Skeletal muscle tissue (tissue), 4 donors: ENCODE measurements around the gene HACE1. TPM values are rescaled to one million over a fixed set of nuclear protein-coding genes. Genes with fewer than 3 reads are reported as not detected.
"Not testable (repeated sequence)": the region's sequence is repeated elsewhere in the genome, so short reads cannot be mapped to it uniquely, and the experiment has no call there.

Source experiments
- H3K27ac ChIP-seq: one replicate; pipeline ENCODE4 v1.7.0; 2013; ENCODE audit warnings: mild to moderate bottlenecking, low read depth, low read length, inconsistent platforms
- H3K27me3 ChIP-seq, 3 donors: one replicate each; pipeline ENCODE4 v1.7.0; 2013; ENCODE audit warnings: low read length in 3 of 3; ENCODE audit not compliant: control insufficient read depth in 3 of 3, insufficient read depth in 3 of 3
- H3K36me3 ChIP-seq, 3 donors: one replicate each; pipeline ENCODE4 v1.7.0; 2013; ENCODE audit warnings: low read length in 3 of 3; ENCODE audit not compliant: control insufficient read depth in 3 of 3, insufficient read depth in 3 of 3
- H3K4me1 ChIP-seq, 3 donors: one replicate each; pipeline ENCODE4 v1.7.0; 2013; ENCODE audit warnings: low read length in 3 of 3, mild to moderate bottlenecking in 3 of 3; ENCODE audit not compliant: control insufficient read depth in 3 of 3, insufficient read depth in 3 of 3
- H3K4me3 ChIP-seq, 3 donors: one replicate each; pipeline ENCODE4 v1.7.0; 2013; ENCODE audit warnings: low read length in 3 of 3
- H3K9ac ChIP-seq, 3 donors: one replicate each; pipeline ENCODE4 v1.7.0; 2013; ENCODE audit warnings: low read length in 3 of 3, mild to moderate bottlenecking in 3 of 3, moderate library complexity in 2 of 3, low read depth in 1 of 3
- H3K9me3 ChIP-seq, 3 donors: one replicate each; pipeline ENCODE4 v1.7.0; 2013; ENCODE audit warnings: low read length in 3 of 3; ENCODE audit not compliant: control insufficient read depth in 3 of 3
- total RNA-seq: library from RNA; depleted of rRNA; stranded (reverse); fragments of >200 nt; gene quantifications from one replicate; pipeline ENCODE4 v1.2.3, GENCODE V29; 2014
- donor health status: Osteomylitis.

Gene HACE1
- total RNA-seq, result 19.8 TPM

DNA sequence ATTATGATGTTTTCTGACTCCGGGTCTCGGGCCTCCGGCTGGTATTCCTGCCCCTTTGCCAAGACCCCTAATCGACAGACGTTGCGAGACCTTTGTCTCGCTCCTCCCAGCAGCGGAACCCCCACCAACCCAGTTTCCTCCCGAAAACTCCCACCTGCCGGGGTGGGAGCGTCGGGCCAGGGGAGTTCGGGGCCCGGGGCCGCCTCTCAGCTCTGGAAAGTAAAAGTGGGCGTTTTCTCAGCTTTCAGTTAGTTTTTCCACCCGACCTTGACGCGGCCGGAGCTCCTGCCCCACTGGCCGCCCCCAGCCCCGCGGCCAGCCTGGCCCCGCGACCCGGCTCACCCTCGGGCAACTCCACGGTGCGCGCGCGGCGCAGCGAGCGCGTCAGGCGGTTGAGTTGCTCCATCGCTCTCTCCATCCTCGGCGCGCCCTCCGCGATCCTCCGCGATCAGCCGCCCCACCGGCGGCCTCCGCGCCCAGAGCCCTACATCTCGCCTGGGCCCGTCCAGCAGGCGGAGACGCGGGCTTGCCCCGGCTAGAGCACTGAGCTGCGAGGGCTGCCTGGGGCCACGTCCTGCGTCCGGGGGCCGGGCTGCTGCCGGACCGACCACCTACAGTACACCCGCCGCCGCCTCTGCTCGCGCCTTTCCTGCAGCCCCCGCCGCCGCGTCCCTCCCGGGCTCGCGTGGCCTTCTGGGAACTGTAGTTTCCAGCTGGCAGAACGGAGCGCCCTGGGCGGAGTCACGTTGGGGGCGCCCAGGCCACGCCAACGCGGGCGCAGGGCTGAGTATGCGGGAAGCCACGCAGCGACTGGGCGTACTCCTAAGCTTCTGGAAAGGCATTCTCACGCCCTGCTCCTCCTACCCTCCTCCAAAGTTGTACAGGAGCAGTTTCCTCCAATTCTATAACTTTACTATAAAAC, at the start of gene HACE1:
HACE1 (minus strand) TSS at position 695 of the 922 bp plus-strand sequence; CDS start at position 418, 277 bp downstream.
- no peaks in the 10 kb centered on the region for H3K9me3 ChIP-seq
- peak within 1 kb of the TSS; percentile 81 to 87 (median 87) for H3K4me3 ChIP-seq
- H3K36me3 ChIP-seq, result peaks cover 0 to 2% (median 0%) of the 10 kb centered on the region in 3 donors
- peak within 1 kb of the TSS; percentile 73 to 85 (median 85) for H3K9ac ChIP-seq
- H3K27ac ChIP-seq, result peak within 1 kb of the TSS; percentile 15
- H3K27me3 ChIP-seq, result peaks cover 0 to 4% (median 0%) of the 10 kb centered on the region in 3 donors
- H3K4me1 ChIP-seq, result peaks cover 0 to 5% (median 2%) of the 10 kb centered on the region in 3 donors

DNA sequence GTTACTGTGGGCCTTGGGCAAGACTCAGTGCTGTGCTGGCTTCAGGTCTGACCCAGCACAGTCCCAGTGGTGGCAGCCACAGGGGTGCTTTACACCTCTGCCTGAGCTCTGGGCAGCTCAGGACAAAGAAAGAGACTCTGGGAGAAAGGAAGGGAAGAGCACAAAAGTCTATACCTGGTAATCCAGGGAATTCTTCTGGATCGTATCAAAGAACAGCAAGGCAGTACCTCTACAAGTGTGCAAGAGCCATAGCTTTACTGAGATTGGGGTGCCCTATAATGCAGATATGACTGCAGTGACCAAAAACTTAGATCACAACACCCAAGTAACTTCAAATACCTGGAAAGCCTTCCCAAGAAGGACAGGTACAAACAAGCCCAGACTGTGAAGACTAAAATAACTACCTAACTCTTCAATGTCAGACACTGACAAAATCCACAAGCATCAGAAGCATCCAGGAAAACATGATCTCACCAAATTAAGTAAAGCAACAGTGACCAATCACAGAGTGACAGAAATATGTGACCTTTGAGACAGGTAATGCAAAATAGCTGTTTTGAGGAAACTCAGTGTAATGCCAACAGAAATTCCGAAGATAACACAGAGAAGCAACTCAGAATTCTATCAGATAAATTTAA, 49.3 kb upstream of the HACE1 start:
- Histone ChIP-seq H3K4me1 (no peaks in the 10 kb centered on the region), H3K36me3 (no peaks in the 10 kb centered on the region), H3K27me3 (no peaks in the 10 kb centered on the region), H3K4me3 (no peak overlapping the region), H3K9ac (no peak overlapping the region), H3K9me3 (peaks cover 0 to 2% (median 0%) of the 10 kb centered on the region in 3 donors), H3K27ac (no peak overlapping the region)

GRCh38 chr6:104908031-104908887, 48.5 kb upstream of the HACE1 start:
- Histone ChIP-seq H3K27me3 (no peaks in the 10 kb centered on the region), H3K9me3 (peaks cover 0 to 2% (median 0%) of the 10 kb centered on the region in 3 donors), H3K9ac (no peak overlapping the region), H3K4me1 (no peaks in the 10 kb centered on the region), H3K4me3 (no peak overlapping the region), H3K36me3 (no peaks in the 10 kb centered on the region), H3K27ac (no peak overlapping the region)

DNA sequence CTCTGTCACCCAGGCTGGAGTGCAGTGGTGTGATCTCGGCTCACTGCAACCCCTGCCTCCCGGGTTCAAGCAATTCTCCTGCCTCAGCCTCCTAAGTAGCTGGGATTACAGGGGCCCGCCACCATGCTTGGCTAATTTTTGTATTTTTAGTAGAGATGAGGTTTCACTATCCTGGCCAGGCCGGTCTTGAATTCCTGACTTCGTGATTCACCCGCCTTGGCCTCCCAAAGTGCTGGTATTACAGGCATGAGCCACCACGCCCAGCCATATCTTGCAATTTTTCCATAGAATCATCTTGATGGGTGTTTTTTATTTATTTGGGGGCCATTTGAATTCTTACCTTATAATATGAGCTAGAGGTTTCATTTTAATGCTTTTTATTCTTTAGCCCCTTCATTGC, 39.2 kb upstream of the HACE1 start:
- not testable (repeated sequence) for H3K27me3 ChIP-seq, H3K36me3 ChIP-seq, H3K9me3 ChIP-seq, H3K9ac ChIP-seq, H3K27ac ChIP-seq, H3K4me3 ChIP-seq, H3K4me1 ChIP-seq

- Histone ChIP-seq H3K4me3 (no peak overlapping the region), H3K4me1 (no peaks in the 10 kb centered on the region), H3K9ac (no peak overlapping the region), H3K27me3 (no peaks in the 10 kb centered on the region), H3K9me3 (peaks cover 0 to under 1% (median 0%) of the 10 kb centered on the region in 3 donors), H3K36me3 (no peaks in the 10 kb centered on the region), H3K27ac (no peak overlapping the region)
Measured at GRCh38 chr6:104896914-104897313, 37.2 kb upstream of the HACE1 start.

DNA sequence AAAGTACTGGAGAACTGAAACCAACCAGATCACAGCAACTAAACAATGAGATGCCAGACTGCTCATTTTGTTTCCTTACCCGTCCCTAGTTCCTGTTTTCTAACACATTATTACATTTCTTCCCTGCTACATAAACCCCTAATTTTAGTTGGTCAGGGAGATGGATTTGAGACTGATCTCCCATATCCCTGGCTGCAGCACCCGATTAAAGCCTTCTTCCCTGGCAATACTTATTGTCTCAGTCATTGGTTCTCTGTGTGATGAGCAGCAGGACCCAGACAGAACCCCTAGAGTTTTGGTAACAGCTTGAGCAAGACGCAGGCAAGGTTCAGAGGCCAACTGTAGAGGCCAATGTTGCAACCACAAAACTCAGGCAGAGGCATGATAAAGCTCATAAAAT, 28.3 kb upstream of the HACE1 start:
- Histone ChIP-seq H3K4me3 (no peak overlapping the region), H3K9ac (no peak overlapping the region), H3K9me3 (peaks cover 0 to 2% (median 0%) of the 10 kb centered on the region in 3 donors), H3K27me3 (peaks cover 0 to 5% (median 0%) of the 10 kb centered on the region in 3 donors), H3K27ac (no peak overlapping the region), H3K36me3 (no peaks in the 10 kb centered on the region), H3K4me1 (no peaks in the 10 kb centered on the region)

- no peak overlapping the region for H3K4me3 ChIP-seq
- H3K4me1 ChIP-seq, result no peaks in the 10 kb centered on the region
- peaks cover 0 to 2% (median 0%) of the 10 kb centered on the region in 3 donors for H3K9me3 ChIP-seq
Measured at GRCh38 chr6:104887350-104887749, 27.6 kb upstream of the HACE1 start.

DNA sequence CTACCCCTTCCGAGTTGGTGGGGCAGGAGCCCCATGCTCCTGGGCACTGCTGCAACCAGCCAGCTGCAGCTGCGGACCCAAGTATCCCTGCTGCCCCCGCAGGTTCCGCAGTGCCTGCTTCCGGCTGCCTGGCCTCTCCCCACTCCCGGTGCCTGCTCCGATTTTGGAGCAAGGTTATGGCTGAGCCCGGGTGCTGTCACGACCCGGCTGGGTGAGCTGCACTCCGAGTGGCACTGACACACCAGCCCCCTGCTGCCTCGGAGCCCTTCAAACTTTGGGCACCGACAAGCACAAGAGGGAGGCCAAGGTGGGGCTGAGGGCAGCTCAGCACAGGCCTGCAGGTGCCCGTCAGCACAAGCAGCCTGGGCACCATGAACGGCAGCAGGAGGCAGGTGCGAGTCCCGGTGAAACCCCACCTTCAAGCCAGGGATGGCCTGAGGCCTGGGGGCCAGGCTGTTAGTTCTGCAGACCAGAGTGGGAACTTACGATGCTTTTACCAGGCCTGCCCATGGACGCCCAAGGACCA, 25.9 kb upstream of the HACE1 start:
- Histone ChIP-seq H3K4me1 (no peaks in the 10 kb centered on the region), H3K27me3 (peaks cover 0 to 5% (median 0%) of the 10 kb centered on the region in 3 donors), H3K27ac (no peak overlapping the region), H3K36me3 (no peaks in the 10 kb centered on the region), H3K9me3 (peaks cover 0 to 2% (median 0%) of the 10 kb centered on the region in 3 donors), H3K9ac (no peak overlapping the region), H3K4me3 (no peak overlapping the region)

More at GRCh38 chr6:104887350-104887749, 27.6 kb upstream of the HACE1 start:
- no peak overlapping the region for H3K27ac ChIP-seq
- no peak overlapping the region for H3K9ac ChIP-seq
- peaks cover 0 to 5% (median 0%) of the 10 kb centered on the region in 3 donors for H3K27me3 ChIP-seq
- no peaks in the 10 kb centered on the region for H3K36me3 ChIP-seq

- no peak overlapping the region for H3K9ac ChIP-seq
- H3K9me3 ChIP-seq, result peaks cover 0 to 2% (median 0%) of the 10 kb centered on the region in 3 donors
- no peaks in the 10 kb centered on the region for H3K36me3 ChIP-seq
- H3K27me3 ChIP-seq, result peaks cover 0 to 5% (median 0%) of the 10 kb centered on the region in 3 donors
- no peak overlapping the region for H3K4me3 ChIP-seq
- H3K27ac ChIP-seq, result no peak overlapping the region
- no peaks in the 10 kb centered on the region for H3K4me1 ChIP-seq
Measured at GRCh38 chr6:104884867-104885517, 25.3 kb upstream of the HACE1 start.
